Smooth muscle cell (in vitro differentiated cells): ENCODE data around the gene SASH1. TPM values are rescaled to one million over a fixed set of nuclear protein-coding genes. Genes with fewer than 3 reads are reported as not detected.

ENCODE experiments used
- DNase-seq: peaks from one replicate; lab custom pipeline; 2025; ENCODE audit not compliant: unreplicated experiment; lab: John Stamatoyannopoulos, UW
- H2AFZ ChIP-seq: fragments of 200-600 bp; sonication (generic); 2 replicates; pipeline ENCODE4 v1.6.0; 2016; ENCODE audit warnings: antibody characterized with exemption, low read depth, mild to moderate bottlenecking
- H3F3A ChIP-seq: fragments of 200-600 bp; sonication (generic); 2 replicates; pipeline ENCODE4 v1.6.0; 2017; ENCODE audit warnings: antibody characterized with exemption, low read depth
- H3K27ac ChIP-seq: fragments of 200-600 bp; sonication (generic); 2 replicates; pipeline ENCODE4 v1.5.1; 2016; ENCODE audit warnings: low read depth, mild to moderate bottlenecking
- H3K27me3 ChIP-seq: fragments of 200-600 bp; sonication (generic); 2 replicates; pipeline ENCODE4 v1.6.1; 2016; ENCODE audit warnings: low read depth, mild to moderate bottlenecking
- H3K36me3 ChIP-seq: fragments of 200-600 bp; sonication (generic); 2 replicates; pipeline ENCODE4 v1.5.1; 2016; ENCODE audit warnings: low read depth
- H3K4me1 ChIP-seq: fragments of 200-600 bp; sonication (generic); 2 replicates; pipeline ENCODE4 v1.5.1; 2016; ENCODE audit warnings: low read depth
- H3K4me2 ChIP-seq: fragments of 200-600 bp; sonication (generic); 2 replicates; pipeline ENCODE4 v1.6.0; 2016; ENCODE audit warnings: mild to moderate bottlenecking
- H3K4me3 ChIP-seq: fragments of 200-600 bp; sonication (generic); 2 replicates; pipeline ENCODE4 v1.5.1; 2016; ENCODE audit warnings: mild to moderate bottlenecking
- H3K79me2 ChIP-seq: fragments of 200-600 bp; sonication (generic); 2 replicates; pipeline ENCODE4 v1.6.0; 2016; ENCODE audit warnings: low read depth, mild to moderate bottlenecking
- H3K9ac ChIP-seq: fragments of 200-600 bp; sonication (generic); 2 replicates; pipeline ENCODE4 v1.6.0; 2016; ENCODE audit warnings: low read depth
- H3K9me3 ChIP-seq: fragments of 200-600 bp; sonication (generic); replicated peaks from 2 replicates; pipeline ENCODE4 v1.5.1; 2016; ENCODE audit warnings: low read depth
- H4K20me1 ChIP-seq: fragments of 200-600 bp; sonication (generic); 2 replicates; pipeline ENCODE4 v1.6.0; 2016; ENCODE audit warnings: low read depth
- WGBS: methylation state at CpG from one replicate; pipeline ENCODE4 v1.1.7; 2016; ENCODE audit warnings: low lambda C conversion rate; 5-methylcytosine and 5-hydroxymethylcytosine counted together
- polyA plus RNA-seq: library from polyadenylated mRNA; unstranded; fragments of >200 nt; fragmentation: Nextera tagmentation; extraction: Ambion mirVana; gene quantifications from 2 replicates; pipeline ENCODE4 v1.2.1, GENCODE V29; 2016
- total RNA-seq: library from RNA; depleted of rRNA; stranded (reverse); fragments of >200 nt; gene quantifications from 2 replicates; pipeline ENCODE4 v1.2.3, GENCODE V29; 2014
- TF ChIP-seq, protein P1 (sequence below): fragments of 200-600 bp; sonication (generic); IDR thresholded peaks from 2 replicates; pipeline ENCODE4 v1.5.1; 2017; ENCODE audit warnings: borderline replicate concordance, mild to moderate bottlenecking, antibody characterized with exemption; ENCODE audit not compliant: insufficient read depth, poor library complexity, severe bottlenecking

The SASH1 gene
- total and polyA plus RNA-seq, 2 experiments from 2014 or later, result 12.7 to 16.2 TPM

DNA sequence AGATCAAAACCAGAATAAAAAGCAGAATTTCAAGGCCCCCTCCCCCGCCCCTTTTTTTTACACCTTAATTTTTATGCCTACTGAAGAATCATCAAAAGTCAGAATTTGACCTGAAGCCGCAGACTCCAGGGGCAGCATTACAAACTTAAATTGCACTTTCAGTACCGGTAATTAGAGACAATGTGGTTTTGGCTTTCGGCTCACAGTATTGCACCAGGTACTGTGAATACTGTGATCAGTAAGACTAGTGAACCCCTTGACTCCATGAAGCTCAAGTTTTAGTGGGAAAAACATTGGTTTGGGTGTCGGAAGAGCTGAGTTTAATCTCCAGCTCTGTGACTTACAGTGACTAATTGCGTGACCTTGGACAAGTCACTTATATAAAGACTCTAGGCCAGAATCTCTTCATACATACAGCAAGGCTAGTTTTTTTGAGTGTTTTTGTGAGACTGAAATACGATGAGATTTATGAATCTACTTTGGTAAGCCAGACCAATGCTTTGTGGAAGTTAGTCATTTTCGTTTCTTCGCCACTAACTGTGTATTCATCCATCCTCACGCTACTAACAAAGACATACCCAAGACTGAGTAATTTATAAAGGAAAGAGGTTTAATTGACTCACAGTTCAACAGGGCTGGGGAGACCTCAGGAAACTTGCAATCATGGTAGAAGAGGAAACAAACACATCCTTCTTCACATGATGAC lies 114.7 kb downstream of the SASH1 start:
- Histone ChIP-seq H3F3A (no peaks in the 10 kb centered on the region), H4K20me1 (no peaks in the 10 kb centered on the region), H3K4me1 (peaks cover 5% of the 10 kb centered on the region), H3K27ac (no peak overlapping the region), H3K36me3 (no peaks in the 10 kb centered on the region), H3K4me3 (no peak overlapping the region), H3K27me3 (no peaks in the 10 kb centered on the region), H3K9ac (no peak overlapping the region), H3K79me2 (no peaks in the 10 kb centered on the region), H2AFZ (no peak overlapping the region), H3K9me3 (no peaks in the 10 kb centered on the region), H3K4me2 (no peak overlapping the region)
- DNase-seq, result no peak
- WGBS, result 90% methylated on average over 10 of the region's 10 CpGs
- TF ChIP-seq, protein P1, sequence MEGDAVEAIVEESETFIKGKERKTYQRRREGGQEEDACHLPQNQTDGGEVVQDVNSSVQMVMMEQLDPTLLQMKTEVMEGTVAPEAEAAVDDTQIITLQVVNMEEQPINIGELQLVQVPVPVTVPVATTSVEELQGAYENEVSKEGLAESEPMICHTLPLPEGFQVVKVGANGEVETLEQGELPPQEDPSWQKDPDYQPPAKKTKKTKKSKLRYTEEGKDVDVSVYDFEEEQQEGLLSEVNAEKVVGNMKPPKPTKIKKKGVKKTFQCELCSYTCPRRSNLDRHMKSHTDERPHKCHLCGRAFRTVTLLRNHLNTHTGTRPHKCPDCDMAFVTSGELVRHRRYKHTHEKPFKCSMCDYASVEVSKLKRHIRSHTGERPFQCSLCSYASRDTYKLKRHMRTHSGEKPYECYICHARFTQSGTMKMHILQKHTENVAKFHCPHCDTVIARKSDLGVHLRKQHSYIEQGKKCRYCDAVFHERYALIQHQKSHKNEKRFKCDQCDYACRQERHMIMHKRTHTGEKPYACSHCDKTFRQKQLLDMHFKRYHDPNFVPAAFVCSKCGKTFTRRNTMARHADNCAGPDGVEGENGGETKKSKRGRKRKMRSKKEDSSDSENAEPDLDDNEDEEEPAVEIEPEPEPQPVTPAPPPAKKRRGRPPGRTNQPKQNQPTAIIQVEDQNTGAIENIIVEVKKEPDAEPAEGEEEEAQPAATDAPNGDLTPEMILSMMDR, result no peak

GRCh38 chr6:148457843-148458159 lies 115.2 kb downstream of the SASH1 start:
- DNase-seq, result no peak
- H4K20me1 ChIP-seq, result no peaks in the 10 kb centered on the region
- TF ChIP-seq, protein P1, result no peak
- no peak overlapping the region for H3K9ac ChIP-seq
- H3K4me1 ChIP-seq, result peaks cover 5% of the 10 kb centered on the region
- H3K4me2 ChIP-seq, result no peak overlapping the region
- no peak overlapping the region for H3K27ac ChIP-seq
- no peaks in the 10 kb centered on the region for H3K36me3 ChIP-seq
- no peaks in the 10 kb centered on the region for H3K27me3 ChIP-seq
- no peaks in the 10 kb centered on the region for H3K9me3 ChIP-seq
- no peaks in the 10 kb centered on the region for H3F3A ChIP-seq
- 93% methylated on average over 4 of the region's 4 CpGs for WGBS
- no peak overlapping the region for H3K4me3 ChIP-seq
- no peak overlapping the region for H2AFZ ChIP-seq
- no peaks in the 10 kb centered on the region for H3K79me2 ChIP-seq

- Histone ChIP-seq H4K20me1 (no peaks in the 10 kb centered on the region), H3K79me2 (no peaks in the 10 kb centered on the region), H3K4me2 (no peak overlapping the region), H3K36me3 (no peaks in the 10 kb centered on the region), H3K9ac (no peak overlapping the region), H3K4me1 (peaks cover 5% of the 10 kb centered on the region), H3K27ac (no peak overlapping the region), H3K27me3 (no peaks in the 10 kb centered on the region), H3K4me3 (no peak overlapping the region), H3F3A (peaks cover 5% of the 10 kb centered on the region), H2AFZ (no peak overlapping the region), H3K9me3 (no peaks in the 10 kb centered on the region)
- WGBS, result 95% methylated on average over 4 of the region's 4 CpGs
- DNase-seq, result no peak
- TF ChIP-seq, protein P1, result no peak
These were observed 116.6 kb downstream of the SASH1 start for GRCh38 chr6:148459238-148459637.

DNA sequence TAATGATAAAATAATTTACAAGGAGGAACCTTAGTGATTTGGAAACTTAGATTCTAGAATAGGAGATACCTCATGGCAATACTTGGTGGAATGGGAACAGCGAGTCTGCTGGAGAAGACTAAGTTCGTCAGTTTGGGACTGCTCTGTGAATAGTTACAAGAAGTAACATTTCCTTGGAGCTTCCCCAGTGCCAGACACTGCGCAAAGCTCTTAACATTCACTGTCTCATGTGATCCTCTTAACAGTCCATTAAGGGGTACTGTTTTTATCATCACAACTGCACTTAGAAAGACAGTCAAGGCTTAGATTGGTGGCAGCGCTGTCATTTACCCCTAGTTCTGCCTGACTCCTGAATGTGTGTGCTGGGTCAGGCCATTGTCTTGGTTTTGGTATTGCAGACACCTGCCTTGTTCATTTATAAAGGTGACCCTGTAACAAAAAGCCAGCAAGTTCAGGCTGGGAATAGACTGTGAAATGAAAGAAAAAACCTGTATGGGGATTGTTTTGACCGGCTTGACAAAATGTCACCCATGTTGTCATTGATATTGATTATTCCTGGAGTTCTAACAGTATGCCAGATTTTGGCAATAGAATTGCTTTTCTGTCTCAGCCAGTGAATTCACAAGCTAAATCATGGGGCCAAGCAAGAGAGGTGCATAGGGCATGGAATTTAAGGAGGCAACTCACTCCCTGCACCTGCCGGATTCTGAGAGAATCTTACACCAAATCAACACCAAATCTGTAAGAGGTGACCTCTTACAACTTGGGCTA lies 118.4 kb downstream of the SASH1 start:
- TF ChIP-seq, protein P1, result no peak
- H3K4me1 ChIP-seq, result peaks cover 5% of the 10 kb centered on the region
- peaks cover 5% of the 10 kb centered on the region for H3F3A ChIP-seq
- H3K4me2 ChIP-seq, result peak overlapping the region; percentile 38
- peak overlapping the region; percentile 45 for H3K27ac ChIP-seq
- no peak overlapping the region for H2AFZ ChIP-seq
- no peaks in the 10 kb centered on the region for H3K36me3 ChIP-seq
- no peaks in the 10 kb centered on the region for H3K79me2 ChIP-seq
- H4K20me1 ChIP-seq, result no peaks in the 10 kb centered on the region
- no peaks in the 10 kb centered on the region for H3K27me3 ChIP-seq
- H3K9ac ChIP-seq, result no peak overlapping the region
- H3K9me3 ChIP-seq, result no peaks in the 10 kb centered on the region
- DNase-seq, result no peak
- WGBS, result 72% methylated on average over 6 of the region's 6 CpGs
- H3K4me3 ChIP-seq, result no peak overlapping the region
